ENCODE measurements around the gene SRC. TPM values are rescaled to one million over a fixed set of nuclear protein-coding genes. Genes with fewer than 3 reads are reported as not detected.

Gene SRC
- total RNA-seq, 1 experiment from 2014 or later = 55.6 TPM

DNA sequence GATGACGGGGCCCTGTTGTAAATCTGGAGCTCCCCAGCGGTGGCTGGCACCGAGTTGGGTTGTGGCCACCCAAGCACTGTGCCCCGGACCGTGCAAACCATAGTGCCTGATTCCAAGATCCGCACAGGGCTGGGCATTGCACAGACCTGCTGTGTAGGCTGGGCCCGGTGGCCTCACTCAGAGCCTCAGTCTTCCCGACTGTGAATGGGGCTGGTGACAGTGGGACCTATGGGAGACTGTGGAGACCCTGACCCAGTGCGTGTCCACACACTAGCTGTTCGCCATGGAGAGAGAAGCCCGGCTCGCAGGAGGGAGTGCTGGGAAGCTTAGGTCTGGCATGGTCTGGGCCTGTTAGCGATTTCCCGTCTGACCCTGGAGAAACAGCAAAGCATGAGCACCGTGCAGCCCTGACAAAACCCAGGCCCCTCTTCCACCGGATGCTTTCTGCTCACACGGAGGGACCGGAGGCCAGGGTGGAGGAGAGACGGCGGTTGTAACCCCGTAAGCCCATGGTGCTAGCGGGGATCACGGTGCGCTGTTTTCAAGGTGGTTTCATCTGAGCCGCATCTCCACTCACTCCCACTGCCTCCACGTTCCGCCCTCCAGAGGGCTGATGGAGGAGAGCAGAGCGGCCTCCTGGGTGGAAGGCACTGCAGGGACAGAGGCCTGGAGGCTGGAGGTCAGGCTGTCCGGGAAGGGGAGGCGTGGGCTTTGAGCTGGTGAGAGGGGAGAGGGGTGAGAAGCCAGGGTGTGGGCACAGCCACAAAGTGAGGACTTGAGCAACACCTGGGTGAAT lies 52.2 kb downstream of the SRC start:
- Histone ChIP-seq H4K20me1 (ENCODE audit: low read length) (no peaks in the 10 kb centered on the region), H3K27me3 (ENCODE audit: low read length) (no peaks in the 10 kb centered on the region), H3K4me1 (ENCODE audit: insufficient read depth, low read length) (no peaks in the 10 kb centered on the region), H3K4me3 (ENCODE audit: low read length) (no peak overlapping the region), H3K4me2 (ENCODE audit: low read length) (no peak overlapping the region), H3K9me3 (ENCODE audit: low read length) (no peaks in the 10 kb centered on the region), H3K9ac (ENCODE audit: low read length) (no peak overlapping the region), H3F3A (ENCODE audit: low read length, unreplicated experiment) (no peaks in the 10 kb centered on the region), H3K27ac (ENCODE audit: low read length) (no peak overlapping the region), H3K36me3 (ENCODE audit: low read depth, low read length) (peaks cover 23% of the 10 kb centered on the region; the same call in 1 of the 2 replicates), H3K79me2 (ENCODE audit: low read length) (no peaks in the 10 kb centered on the region), H2AFZ (ENCODE audit: low read length) (no peak overlapping the region), H3K9me2 (replicated peaks; ENCODE audit: low read length) (no peaks in the 10 kb centered on the region)
- no TSS peak for BruUV-seq (replicated peaks)
- ATAC-seq (no peak), DNase-seq (no peak)
- intact Hi-C loops (cut with micrococcal nuclease) = no loop called here
- ChIA-PET POLR2A (ENCODE audit: unreplicated experiment) (no interaction called here), CTCF (no interaction called here)
- TF ChIP-seq EZH2phosphoT487 (IDR thresholded peaks at IDR 0.05; ENCODE audit: borderline replicate concordance, low read length) (no peak), EZH2 (IDR thresholded peaks at IDR 0.05; ENCODE audit: low read length, unreplicated experiment) (no peak)
- TF ChIP-seq, protein P1, sequence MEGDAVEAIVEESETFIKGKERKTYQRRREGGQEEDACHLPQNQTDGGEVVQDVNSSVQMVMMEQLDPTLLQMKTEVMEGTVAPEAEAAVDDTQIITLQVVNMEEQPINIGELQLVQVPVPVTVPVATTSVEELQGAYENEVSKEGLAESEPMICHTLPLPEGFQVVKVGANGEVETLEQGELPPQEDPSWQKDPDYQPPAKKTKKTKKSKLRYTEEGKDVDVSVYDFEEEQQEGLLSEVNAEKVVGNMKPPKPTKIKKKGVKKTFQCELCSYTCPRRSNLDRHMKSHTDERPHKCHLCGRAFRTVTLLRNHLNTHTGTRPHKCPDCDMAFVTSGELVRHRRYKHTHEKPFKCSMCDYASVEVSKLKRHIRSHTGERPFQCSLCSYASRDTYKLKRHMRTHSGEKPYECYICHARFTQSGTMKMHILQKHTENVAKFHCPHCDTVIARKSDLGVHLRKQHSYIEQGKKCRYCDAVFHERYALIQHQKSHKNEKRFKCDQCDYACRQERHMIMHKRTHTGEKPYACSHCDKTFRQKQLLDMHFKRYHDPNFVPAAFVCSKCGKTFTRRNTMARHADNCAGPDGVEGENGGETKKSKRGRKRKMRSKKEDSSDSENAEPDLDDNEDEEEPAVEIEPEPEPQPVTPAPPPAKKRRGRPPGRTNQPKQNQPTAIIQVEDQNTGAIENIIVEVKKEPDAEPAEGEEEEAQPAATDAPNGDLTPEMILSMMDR (conservative IDR thresholded peaks at IDR 0.05; ENCODE audit: low read depth, low read length) = no peak

DNA sequence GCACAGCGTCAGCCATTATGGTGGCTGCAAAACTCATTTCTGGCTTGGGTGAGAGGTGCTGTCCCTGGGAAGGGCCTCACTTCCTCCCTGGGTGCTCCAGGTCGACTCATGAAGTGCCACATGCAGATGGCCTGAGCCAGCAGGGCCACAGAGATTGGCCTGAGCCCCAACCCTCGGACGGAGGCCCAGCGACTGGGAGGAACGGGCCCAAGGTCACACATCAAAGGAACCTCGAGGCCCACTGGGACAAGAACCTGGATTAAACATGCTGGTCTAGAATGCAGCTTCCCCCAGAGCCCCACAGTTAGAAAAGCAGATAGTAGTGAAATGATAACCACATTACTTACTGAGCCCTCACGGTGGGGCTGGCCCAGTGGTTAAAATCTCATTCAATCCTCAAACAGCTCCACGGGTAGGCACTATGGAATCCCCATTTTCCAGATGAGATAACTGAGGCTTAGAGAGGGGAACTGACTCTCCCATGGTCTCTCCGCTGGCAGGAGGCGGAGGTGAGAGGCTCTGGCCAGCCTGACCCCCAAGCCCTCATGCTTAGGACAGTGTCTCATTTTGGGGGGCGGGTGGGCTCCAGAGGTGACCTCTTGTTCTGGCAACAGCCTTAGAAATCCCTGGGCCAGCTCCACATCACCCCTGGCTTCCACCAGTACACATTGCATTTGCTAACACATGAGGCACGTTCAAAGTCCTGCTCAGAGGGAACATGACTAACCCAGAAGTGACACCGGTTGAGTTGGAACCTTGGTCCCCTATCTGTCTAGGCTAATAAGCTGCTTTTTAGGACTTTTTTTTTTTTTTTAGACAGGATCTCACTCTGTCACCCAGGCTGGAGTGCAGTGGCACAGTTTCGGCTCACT lies 53.0 kb downstream of the SRC start:
- no peaks in the 10 kb centered on the region for H3K4me1 ChIP-seq (ENCODE audit: insufficient read depth, low read length)
- H3K27me3 ChIP-seq (ENCODE audit: low read length) = no peaks in the 10 kb centered on the region
- H3K9me3 ChIP-seq (ENCODE audit: low read length) = no peaks in the 10 kb centered on the region
- no peaks in the 10 kb centered on the region for H3K79me2 ChIP-seq (ENCODE audit: low read length)
- no peak overlapping the region for H3K27ac ChIP-seq (ENCODE audit: low read length)
- no peak for DNase-seq
- intact Hi-C loops (cut with micrococcal nuclease) = no loop called here
- no peak for ATAC-seq
- no peaks in the 10 kb centered on the region for H4K20me1 ChIP-seq (ENCODE audit: low read length)
- no peaks in the 10 kb centered on the region for H3K9me2 ChIP-seq (replicated peaks; ENCODE audit: low read length)
- ChIA-PET POLR2A (ENCODE audit: unreplicated experiment) (no interaction called here), CTCF (interaction anchor here (0.5 kb wide), 1 partner anchor 62 kb away, joined by 5 read pairs; no protein-coding TSS in a partner anchor)
- no peak overlapping the region for H2AFZ ChIP-seq (ENCODE audit: low read length)
- no peak overlapping the region for H3K4me3 ChIP-seq (ENCODE audit: low read length)
- TF ChIP-seq EZH2phosphoT487 (IDR thresholded peaks at IDR 0.05; ENCODE audit: borderline replicate concordance, low read length) (no peak), EZH2 (IDR thresholded peaks at IDR 0.05; ENCODE audit: low read length, unreplicated experiment) (no peak)
- TF ChIP-seq, protein P1 (conservative IDR thresholded peaks at IDR 0.05; ENCODE audit: low read depth, low read length) = no peak
- H3K4me2 ChIP-seq (ENCODE audit: low read length) = no peak overlapping the region
- BruUV-seq (replicated peaks) = no TSS peak
- H3K9ac ChIP-seq (ENCODE audit: low read length) = no peak overlapping the region
- peaks cover 23% of the 10 kb centered on the region; the same call in 1 of the 2 replicates for H3K36me3 ChIP-seq (ENCODE audit: low read depth, low read length)
- H3F3A ChIP-seq (ENCODE audit: low read length, unreplicated experiment) = no peaks in the 10 kb centered on the region

Measured in PC-3 (cell line).